Fibroblast of lung (primary cell): ENCODE measurements around the gene UPF3A. TPM values are rescaled to one million over a fixed set of nuclear protein-coding genes. Genes with fewer than 3 reads are reported as not detected.

ENCODE experiments used
- DNase-seq, 2 donors: peaks; one replicate each; pipeline versions ENCODE4 v3.0.0 to v3.0.0-alpha.2; 2010; ENCODE audit warnings: low read depth in 2 of 2
- H2AFZ ChIP-seq: 2 replicates; pipeline ENCODE4 v1.5.1; 2012; ENCODE audit warnings: low read length, control low read depth, inconsistent platforms
- H3K27ac ChIP-seq: 2 replicates; pipeline ENCODE4 v1.5.1; 2011; ENCODE audit warnings: low read length, control low read depth; ENCODE audit not compliant: insufficient read depth
- H3K27me3 ChIP-seq: 2 replicates; pipeline ENCODE4 v1.5.1; 2011; ENCODE audit warnings: mild to moderate bottlenecking, low read length; ENCODE audit not compliant: control insufficient read depth, insufficient read depth
- H3K36me3 ChIP-seq: 2 replicates; pipeline ENCODE4 v1.5.1; 2011; ENCODE audit warnings: low read length; ENCODE audit not compliant: control insufficient read depth, insufficient read depth
- H3K4me1 ChIP-seq: 2 replicates; pipeline ENCODE4 v1.5.1; 2011; ENCODE audit warnings: low read length; ENCODE audit not compliant: control insufficient read depth, insufficient read depth; ENCODE audit errors: extremely low read depth
- H3K4me2 ChIP-seq: 2 replicates; pipeline ENCODE4 v1.5.1; 2011; ENCODE audit warnings: low read length, control low read depth; ENCODE audit not compliant: insufficient read depth; ENCODE audit errors: extremely low read depth
- H3K4me3 ChIP-seq, 4 experiments: fragments of 200-600 bp in 1 of 4; sonication (generic) in 1 of 4; replicated peaks in 1 of 4; 2 replicates each; pipeline ENCODE4 v1.5.1; 2011 to 2016; ENCODE audit warnings: low read length in 4 of 4, low read depth in 3 of 4, mild to moderate bottlenecking in 3 of 4, control low read depth in 2 of 4, inconsistent platforms in 1 of 4, mixed read lengths in 1 of 4; ENCODE audit not compliant: insufficient read depth in 1 of 4; ENCODE audit errors: control extremely low read depth in 1 of 4
- H3K79me2 ChIP-seq: 2 replicates; pipeline ENCODE4 v1.5.1; 2012; ENCODE audit warnings: mild to moderate bottlenecking, low read length, inconsistent platforms; ENCODE audit not compliant: control insufficient read depth, insufficient read depth
- H3K9ac ChIP-seq: 2 replicates; pipeline ENCODE4 v1.5.1; 2011; ENCODE audit warnings: mild to moderate bottlenecking, low read length, control low read depth; ENCODE audit not compliant: insufficient read depth
- H3K9me3 ChIP-seq: 2 replicates; pipeline ENCODE4 v1.5.1; 2012; ENCODE audit warnings: low read depth, low read length; ENCODE audit not compliant: control insufficient read depth, insufficient read depth
- H4K20me1 ChIP-seq: 2 replicates; pipeline ENCODE4 v1.5.1; 2011; ENCODE audit warnings: low read length; ENCODE audit not compliant: control insufficient read depth, insufficient read depth; ENCODE audit errors: extremely low read depth
- EZH2 ChIP-seq: IDR thresholded peaks from 2 replicates; pipeline ENCODE4 v1.5.1; 2012; ENCODE audit warnings: low read length, control low read depth, mild to moderate bottlenecking; ENCODE audit errors: missing control alignments
- polyA plus RNA-seq, 2 donors: library from polyadenylated mRNA; depleted of rRNA in 1 of 2; stranded (reverse) in 1 of 2; unstranded in 1 of 2; fragments of >200 nt; gene quantifications; 2 replicates each; pipeline ENCODE4 v1.2.1, GENCODE V29; 2011 to 2012; ENCODE audit warnings: missing spikeins in 1 of 2
- total RNA-seq: library from RNA; depleted of rRNA; stranded (reverse); fragments of >200 nt; gene quantifications from 2 replicates; pipeline ENCODE4 v1.2.1, GENCODE V29; 2014
- TF ChIP-seq, protein P1 (sequence below), 2 donors: IDR thresholded peaks in 1 of 2; conservative IDR thresholded peaks in 1 of 2; 1 replicate in 1 of 2; 2 replicates in 1 of 2; pipeline ENCODE4 v1.5.1; 2011 to 2012; ENCODE audit warnings: low read length in 2 of 2, control low read depth in 1 of 2, inconsistent platforms in 1 of 2, low read depth in 1 of 2, mild to moderate bottlenecking in 1 of 2

The UPF3A gene
- total and polyA plus RNA-seq, 2 donors (not counting 1 experiment from before 2014, with no cell fraction given): 27.6 to 40.5 TPM

GRCh38 chr13:114323349-114323748 lies 41.9 kb downstream of the UPF3A start:
- Histone ChIP-seq H3K27ac (no peak overlapping the region), H3K27me3 (no peaks in the 10 kb centered on the region), H2AFZ (no peak overlapping the region), H3K4me3 (no peak overlapping the region), H3K79me2 (peaks cover 45% of the 10 kb centered on the region), H3K4me1 (peaks cover 16% of the 10 kb centered on the region), H3K9ac (no peak overlapping the region), H3K36me3 (peaks cover 19% of the 10 kb centered on the region), H3K4me2 (no peak overlapping the region), H3K9me3 (no peaks in the 10 kb centered on the region), H4K20me1 (peaks cover 5% of the 10 kb centered on the region)
- no peak for DNase-seq
- no peak for TF ChIP-seq EZH2
- TF ChIP-seq, protein P1, sequence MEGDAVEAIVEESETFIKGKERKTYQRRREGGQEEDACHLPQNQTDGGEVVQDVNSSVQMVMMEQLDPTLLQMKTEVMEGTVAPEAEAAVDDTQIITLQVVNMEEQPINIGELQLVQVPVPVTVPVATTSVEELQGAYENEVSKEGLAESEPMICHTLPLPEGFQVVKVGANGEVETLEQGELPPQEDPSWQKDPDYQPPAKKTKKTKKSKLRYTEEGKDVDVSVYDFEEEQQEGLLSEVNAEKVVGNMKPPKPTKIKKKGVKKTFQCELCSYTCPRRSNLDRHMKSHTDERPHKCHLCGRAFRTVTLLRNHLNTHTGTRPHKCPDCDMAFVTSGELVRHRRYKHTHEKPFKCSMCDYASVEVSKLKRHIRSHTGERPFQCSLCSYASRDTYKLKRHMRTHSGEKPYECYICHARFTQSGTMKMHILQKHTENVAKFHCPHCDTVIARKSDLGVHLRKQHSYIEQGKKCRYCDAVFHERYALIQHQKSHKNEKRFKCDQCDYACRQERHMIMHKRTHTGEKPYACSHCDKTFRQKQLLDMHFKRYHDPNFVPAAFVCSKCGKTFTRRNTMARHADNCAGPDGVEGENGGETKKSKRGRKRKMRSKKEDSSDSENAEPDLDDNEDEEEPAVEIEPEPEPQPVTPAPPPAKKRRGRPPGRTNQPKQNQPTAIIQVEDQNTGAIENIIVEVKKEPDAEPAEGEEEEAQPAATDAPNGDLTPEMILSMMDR (conservative IDR thresholded peaks at IDR 0.05 in 1 of 2, IDR thresholded peaks at IDR 0.05 in 1 of 2; ENCODE audit: low read depth in 1 of 2, low read length in 2 of 2): no peak

GRCh38 chr13:114324334-114324733 lies 42.9 kb downstream of the UPF3A start:
- Histone ChIP-seq H3K79me2 (peaks cover 39% of the 10 kb centered on the region), H3K27me3 (no peaks in the 10 kb centered on the region)
- TF ChIP-seq, protein P1 (conservative IDR thresholded peaks at IDR 0.05 in 1 of 2, IDR thresholded peaks at IDR 0.05 in 1 of 2; ENCODE audit: low read depth in 1 of 2, low read length in 2 of 2): no peak
- no peak for TF ChIP-seq EZH2

DNA sequence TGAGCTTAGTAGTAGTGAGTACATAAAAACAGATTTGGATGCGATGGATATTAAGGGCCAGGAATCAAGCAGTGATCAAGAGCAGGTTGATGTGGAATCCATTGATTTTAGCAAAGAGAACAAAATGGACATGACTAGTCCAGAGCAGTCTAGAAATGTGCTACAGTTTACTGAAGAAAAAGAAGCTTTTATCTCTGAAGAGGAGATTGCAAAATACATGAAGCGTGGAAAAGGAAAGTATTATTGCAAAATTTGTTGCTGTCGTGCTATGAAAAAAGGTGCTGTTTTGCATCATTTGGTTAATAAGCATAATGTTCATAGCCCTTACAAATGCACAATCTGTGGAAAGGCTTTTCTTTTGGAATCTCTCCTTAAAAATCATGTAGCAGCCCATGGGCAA lies 44.3 kb downstream of the UPF3A start:
- no peak overlapping the region for H3K27ac ChIP-seq
- no peak overlapping the region for H2AFZ ChIP-seq
- no peaks in the 10 kb centered on the region for H4K20me1 ChIP-seq
- peaks cover 17% of the 10 kb centered on the region for H3K36me3 ChIP-seq
- TF ChIP-seq, protein P1 (conservative IDR thresholded peaks at IDR 0.05 in 1 of 2, IDR thresholded peaks at IDR 0.05 in 1 of 2; ENCODE audit: low read depth in 1 of 2, low read length in 2 of 2): no peak
- TF ChIP-seq EZH2: no peak
- DNase-seq: no peak
- no peak overlapping the region for H3K9ac ChIP-seq
- no peaks in the 10 kb centered on the region for H3K4me1 ChIP-seq
- H3K79me2 ChIP-seq: peaks cover 29% of the 10 kb centered on the region
- no peaks in the 10 kb centered on the region for H3K9me3 ChIP-seq
- no peaks in the 10 kb centered on the region for H3K27me3 ChIP-seq
- H3K4me2 ChIP-seq: no peak overlapping the region
- H3K4me3 ChIP-seq: no peak overlapping the region

More at GRCh38 chr13:114324334-114324733, 42.9 kb downstream of the UPF3A start:
- Histone ChIP-seq H3K4me3 (no peak overlapping the region), H3K9me3 (no peaks in the 10 kb centered on the region), H4K20me1 (peaks cover 2% of the 10 kb centered on the region), H3K4me1 (peaks cover 10% of the 10 kb centered on the region), H3K4me2 (no peak overlapping the region), H3K36me3 (peaks cover 19% of the 10 kb centered on the region), H2AFZ (no peak overlapping the region), H3K9ac (no peak overlapping the region), H3K27ac (no peak overlapping the region)
- DNase-seq: no peak
